GM21737 (cell line): ENCODE results near the gene IGF1R.

Experiments
- ATAC-seq: cut with Tn5 transposase; IDR thresholded peaks from one replicate; pipeline ENCODE4 v1.9.1; 2021; ENCODE audit warnings: mild to moderate bottlenecking, moderate library complexity; ENCODE audit not compliant: unreplicated experiment

IGF1R gene

DNA sequence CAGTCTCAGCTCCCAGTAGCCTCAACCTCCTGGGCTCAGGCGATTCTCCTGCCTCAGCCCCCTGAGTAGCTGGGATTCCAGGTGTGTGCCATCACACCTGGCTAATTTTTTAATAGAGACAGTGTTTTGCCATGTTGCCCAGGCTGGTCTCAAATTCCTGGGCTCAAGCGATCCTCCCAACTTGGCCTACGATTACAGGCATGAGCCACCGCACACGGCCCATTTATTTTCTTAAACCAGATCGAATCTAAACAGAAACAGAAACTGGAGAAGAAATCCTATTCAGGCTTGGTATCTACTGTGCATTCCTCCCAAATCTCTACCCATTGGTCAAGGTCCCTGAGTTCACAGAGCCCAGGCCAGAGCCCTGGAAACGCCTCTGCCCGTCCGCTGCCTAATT, 285.1 kb downstream of the IGF1R start:
- ATAC-seq, result no peak

GRCh38 chr15:98935736-98936135, 287.4 kb downstream of the IGF1R start:
- no peak for ATAC-seq

DNA sequence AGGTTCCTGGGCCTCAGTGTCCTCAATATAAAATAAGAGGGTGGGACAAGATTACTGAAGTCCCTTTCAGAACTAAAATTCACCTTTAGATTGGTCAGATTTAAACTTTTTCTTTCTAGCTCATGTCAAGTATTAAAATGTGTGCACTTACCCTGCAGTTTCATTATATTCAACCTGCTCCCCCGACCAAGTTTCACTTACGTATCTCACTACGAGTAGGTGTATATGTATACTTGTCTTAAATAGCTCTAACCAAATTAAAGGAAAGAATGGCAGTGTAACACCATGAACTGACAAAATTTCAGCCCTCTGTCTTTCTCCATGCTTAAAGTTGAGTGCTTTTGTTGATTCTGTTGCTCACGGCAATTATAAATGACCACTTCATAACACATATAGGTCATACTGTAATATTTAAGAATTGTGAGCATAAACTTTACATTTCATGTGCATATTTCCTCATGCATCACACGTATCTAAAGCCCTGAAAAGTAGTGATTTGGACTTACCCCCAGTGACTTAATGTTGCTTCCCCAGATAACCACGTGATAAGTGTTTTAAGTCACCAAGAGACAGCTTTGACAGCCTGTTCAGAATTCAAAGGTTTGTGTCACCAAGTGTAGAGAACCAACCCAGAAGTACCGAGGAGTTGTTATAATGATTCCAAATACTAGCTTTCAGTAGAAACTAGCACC, 289.2 kb downstream of the IGF1R start:
- peak; percentile 54 for ATAC-seq

DNA sequence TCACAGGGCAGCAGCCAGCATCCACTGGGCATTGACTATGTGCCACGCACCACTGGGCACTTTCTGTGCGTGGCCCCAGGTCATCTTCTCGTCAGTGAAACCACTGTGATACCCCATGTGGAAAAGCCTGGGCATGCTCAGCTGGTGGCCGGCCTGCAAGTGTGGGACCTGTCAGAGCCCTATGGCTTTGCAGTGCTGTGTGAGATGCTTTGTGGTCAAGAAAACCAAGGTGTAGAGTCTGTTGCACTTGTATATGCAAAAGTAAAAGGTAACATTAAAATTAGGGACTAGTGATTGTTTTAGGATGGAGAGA, 289.7 kb downstream of the IGF1R start:
- ATAC-seq, result peak; percentile 34

- ATAC-seq, result no peak
Measured at GRCh38 chr15:98938799-98939198, 290.5 kb downstream of the IGF1R start.

DNA sequence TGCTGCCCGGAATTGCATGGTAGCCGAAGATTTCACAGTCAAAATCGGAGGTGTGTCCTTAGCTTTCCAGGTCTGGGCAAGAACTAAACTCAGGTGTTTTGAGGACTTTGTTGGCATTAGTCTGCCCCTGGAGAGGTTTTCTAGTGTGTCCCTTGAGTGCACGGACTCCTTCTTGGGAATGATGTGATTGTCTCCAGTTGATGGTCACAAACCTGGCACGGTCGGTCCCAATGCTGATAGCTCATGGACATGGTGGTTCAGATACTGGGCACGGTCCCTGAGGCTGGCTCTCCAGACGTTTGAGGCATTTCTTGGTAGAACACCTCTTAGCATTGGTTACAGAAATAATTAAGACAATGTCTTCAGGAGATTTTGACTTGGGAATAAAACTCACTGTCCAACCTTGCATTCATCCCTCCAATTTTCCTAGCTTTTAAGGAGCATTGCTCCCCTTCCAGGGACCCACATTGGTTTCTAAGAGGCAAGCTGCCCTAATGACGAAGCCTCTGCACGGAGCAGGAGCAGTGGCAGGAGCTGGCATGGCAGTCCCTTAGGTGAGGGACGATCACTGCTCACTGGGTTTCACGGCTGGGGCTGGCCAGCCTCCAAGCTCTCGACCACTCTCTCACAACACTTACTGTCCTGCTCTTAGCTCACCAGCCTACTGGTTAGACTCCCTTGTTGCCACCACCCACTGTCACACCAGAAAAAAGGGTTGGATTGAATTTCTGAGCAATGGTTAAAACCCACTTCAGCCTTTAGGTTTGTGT, 291.2 kb downstream of the IGF1R start:
- no peak for ATAC-seq

GRCh38 chr15:98941595-98942255, 293.4 kb downstream of the IGF1R start:
- ATAC-seq, result no peak

- no peak for ATAC-seq
Measured at GRCh38 chr15:98942431-98942830, 294.1 kb downstream of the IGF1R start.

DNA sequence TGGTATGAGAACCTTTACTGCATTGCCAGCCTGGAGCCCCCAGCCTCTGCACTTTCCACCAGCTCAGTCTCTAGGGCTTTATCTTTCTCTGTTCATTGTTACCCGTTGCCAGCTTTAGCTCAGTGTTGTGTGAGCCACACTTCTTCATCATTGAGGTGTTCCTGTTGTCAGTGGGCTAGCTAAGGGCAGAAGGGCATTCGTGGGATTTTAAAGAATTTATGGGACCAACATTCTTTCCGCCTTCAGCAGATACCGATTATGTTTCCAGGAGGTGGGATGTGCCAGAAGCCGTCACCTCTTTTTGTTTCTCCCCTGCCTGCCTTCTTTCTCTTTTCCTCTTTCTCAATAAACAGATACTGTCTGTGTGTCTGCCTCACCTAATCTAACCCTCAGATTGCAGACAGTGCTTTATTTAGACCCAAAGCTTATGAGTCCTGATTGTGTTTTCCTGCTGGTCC, 294.7 kb downstream of the IGF1R start:
- ATAC-seq, result no peak

DNA sequence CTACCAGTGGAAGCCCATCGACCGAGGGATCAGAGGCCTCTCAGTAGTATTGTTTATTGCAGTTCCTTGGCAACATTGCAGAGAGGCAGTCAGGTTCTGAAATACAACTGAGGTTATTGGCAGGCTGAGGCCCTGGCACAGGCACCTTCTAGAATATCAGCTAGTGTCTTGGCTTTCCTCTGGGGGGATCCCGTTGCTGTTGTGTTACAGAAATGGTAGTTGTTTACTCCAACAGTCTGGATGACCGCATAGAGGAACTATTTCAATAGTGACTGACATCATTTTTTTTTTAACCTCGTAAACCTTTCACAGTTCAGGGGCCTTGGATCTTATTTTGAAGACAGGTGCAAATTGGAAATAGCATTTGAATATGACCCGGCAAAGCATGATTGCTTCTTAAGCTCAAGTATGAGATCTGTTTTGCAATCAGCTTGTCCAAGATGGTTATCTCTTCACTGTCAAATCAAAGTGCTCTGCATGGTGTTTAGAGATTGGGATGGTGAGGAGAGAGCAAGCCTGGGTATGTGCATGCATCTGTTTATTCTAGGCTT, 295.3 kb downstream of the IGF1R start:
- no peak for ATAC-seq

DNA sequence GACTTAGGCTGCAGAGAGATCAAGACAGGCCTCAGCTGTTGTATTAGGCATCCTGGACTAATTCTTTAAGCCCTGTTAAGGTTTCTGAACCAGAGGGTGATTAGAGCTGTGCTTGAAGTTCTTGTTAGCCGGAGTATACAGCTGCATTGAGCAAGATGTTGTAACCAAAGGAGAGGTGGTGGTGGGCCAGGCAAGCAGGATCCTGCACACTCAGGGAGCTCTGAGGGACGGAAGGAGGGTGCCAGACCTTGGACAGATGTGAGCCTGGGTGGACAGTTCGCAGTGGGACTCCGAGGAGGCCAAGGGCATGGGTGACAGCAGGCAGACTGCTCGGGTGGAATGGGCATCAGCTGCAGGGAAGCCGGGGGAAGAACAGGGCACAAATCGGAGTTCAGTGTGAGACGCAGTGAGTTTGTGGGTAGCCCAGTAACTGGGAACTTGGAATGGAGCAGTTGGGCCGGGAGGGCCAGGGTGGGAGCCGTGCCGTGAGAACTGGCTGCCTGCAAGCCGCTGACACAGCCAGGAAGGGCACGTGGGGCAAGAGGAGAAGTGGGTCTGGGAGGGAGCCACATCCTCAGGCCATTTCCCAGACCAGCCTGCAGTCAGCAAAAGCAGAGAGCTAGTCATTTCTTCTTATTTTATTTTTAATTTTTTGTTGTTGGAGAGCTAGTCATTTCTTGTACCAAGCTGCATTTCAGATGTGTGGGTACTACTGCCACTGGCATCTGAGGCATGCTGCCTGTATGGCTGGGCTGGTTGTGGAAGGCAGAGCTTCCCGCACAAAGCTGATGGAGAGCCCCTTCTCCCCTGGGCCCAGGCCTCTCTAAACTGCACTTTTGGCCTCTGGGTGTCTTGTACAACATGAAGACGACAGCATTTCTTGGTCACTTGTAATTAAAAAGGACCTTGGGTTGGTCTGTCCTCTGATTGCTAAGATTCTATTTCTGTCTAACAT, 298.2 kb downstream of the IGF1R start:
- ATAC-seq, result no peak

DNA sequence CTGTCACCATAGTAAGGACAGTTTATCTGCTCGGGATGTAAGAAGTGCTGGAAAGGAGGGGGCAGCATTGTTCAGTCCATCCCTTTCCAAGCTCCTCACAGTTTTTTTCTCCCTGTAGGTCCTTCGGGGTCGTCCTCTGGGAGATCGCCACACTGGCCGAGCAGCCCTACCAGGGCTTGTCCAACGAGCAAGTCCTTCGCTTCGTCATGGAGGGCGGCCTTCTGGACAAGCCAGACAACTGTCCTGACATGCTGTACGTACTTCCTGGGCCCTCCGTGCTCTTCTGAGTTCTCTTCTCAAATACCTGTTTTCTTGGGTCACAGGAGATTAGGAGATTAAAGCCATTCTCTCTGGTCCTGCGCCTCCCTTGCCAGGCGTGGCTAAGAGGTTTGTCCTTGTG, 300.1 kb downstream of the IGF1R start:
- ATAC-seq, result no peak

DNA sequence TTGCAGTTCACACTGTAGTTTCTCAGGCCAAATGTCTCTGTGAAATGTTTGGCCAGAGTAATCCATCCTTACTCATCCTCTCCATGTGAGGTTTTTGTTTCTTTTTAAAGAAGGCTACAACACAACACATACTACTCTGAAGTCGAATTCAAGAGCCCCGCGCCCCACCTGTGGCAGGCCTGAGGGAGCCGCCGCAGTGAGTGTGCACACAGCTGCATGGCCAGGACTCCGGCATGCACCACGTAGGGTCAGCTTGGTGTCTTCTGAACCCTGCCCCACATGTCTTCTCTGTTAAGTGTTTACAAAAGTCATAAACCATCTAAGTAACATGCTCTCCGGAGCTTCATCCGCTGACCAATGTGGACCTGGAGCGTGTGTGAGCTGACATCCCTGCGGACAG, 300.6 kb downstream of the IGF1R start:
- ATAC-seq, result no peak

- no peak for ATAC-seq
Measured at GRCh38 chr15:98949624-98950023, 301.3 kb downstream of the IGF1R start.

GRCh38 chr15:98950248-98950647, 301.9 kb downstream of the IGF1R start:
- ATAC-seq, result no peak

DNA sequence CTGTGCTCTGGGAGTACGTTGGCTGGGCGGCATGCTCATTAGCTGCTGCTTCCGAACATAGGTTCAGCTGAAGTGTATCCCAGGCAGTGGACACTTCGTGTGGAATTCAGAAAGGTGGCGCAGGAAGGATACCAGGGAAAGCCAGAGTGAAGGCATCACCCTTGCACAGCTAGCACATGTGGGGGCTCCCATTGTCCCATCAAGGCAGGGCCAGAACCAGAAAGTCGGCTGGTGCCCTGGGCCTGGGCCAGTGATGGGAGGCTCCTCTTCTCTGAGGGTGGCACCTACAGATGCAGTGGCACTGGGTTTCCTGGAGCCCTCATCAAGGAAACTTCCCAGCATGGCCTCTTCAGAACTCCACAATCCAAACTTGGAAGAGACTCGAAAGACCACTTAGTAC, 302.7 kb downstream of the IGF1R start:
- no peak for ATAC-seq

DNA sequence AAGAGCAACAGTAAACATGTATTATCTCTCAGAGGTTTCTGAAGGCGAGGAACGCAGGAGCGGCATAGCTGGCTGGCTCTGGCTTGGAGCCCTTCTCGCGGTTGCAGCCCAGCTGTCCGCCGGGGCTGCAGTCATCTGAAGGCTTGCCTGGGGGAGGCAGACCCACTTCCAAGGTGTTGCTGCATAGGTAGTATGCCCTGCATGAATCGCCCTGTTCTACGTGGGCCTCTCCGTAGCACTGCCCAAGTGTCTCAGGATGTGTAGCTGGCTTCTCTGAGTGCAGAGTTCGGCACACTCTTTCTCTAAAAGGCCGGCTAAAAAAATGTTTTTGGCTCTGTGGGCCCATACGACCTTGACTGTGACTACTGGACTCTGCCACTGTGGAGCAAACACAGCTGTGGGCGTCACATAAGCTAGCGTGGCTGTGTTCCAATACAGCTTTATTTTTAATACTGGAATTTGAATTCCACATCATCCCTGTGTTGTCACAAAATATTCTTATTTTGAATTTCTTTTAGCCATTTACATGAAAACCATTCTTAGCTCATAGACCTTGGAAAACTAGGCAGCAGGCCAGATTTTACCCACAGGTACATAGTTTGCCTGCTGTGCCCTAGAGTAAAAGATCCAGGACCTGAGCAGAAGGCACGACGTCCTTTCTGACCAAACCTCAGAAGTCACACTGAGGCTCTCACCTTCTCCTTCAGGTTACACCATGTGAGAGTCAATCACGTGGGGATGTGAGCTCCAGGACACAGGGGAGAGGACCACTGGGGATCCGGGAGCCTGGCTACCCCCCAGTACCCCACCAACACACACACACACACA, 303.4 kb downstream of the IGF1R start:
- peak; percentile 4 for ATAC-seq

- ATAC-seq, result peak; percentile 83
Measured at GRCh38 chr15:98952381-98952803, 304.1 kb downstream of the IGF1R start.

DNA sequence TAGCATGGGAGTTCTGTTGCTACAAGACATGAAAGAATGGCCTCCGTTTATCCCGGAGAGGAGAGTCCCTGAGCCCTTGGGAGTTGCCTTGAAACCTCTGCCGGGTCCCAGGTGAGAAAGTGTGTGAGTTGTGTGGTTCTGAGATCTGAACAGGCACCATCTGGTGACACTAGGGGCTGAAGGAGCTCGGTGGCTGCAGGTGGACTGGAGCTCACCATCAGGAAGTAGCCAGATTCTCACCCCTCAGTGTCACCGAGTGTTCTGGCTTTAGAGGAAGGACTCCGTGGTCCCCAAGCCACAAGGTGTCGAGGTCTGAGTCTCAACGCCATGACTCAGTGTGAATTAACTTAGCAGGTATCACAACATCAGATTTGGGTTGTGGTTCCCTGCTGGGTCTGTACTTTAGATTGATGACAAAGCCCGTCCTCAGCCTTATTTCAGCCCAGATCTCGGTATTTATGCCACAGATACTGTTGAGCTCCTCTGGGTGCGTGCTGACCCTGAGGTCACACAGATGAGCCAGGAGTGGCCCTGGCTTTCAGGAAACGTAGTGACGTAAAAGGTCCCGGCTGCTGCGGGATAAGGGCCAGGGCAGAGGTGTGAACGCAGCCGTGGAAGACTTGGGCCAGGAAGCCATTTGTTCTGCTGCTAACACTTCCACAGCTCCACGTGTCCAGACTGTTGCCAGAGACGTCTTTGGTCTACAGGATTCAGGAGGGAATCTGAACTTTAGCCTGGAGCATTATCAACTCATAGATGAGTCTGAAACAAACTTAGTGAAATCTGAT, 304.9 kb downstream of the IGF1R start:
- ATAC-seq, result peak; percentile 46
